ENCODE measurements around the gene EFCAB6.

The EFCAB6 gene

DNA sequence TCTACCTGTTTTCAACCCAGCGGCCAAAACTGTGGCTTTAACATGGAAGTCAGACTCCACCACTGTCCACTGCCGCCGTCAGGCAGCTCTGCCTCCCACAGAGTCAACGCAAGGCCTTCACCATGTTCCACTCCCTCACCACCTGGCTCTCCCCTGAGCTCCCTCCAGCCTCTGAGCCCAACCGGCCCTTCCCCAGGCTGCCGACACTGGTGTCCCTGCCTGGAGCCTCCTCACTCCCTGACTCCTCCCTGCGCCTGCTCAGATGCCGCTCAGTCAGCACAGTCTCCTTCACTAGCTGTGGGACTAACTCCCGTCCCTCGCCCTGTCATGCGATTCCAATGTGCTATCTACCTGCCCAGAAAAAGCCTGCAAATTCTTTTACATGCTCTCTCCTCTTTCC, 33.9 kb upstream of the EFCAB6 start:
- no peak for DNase-seq

DNA sequence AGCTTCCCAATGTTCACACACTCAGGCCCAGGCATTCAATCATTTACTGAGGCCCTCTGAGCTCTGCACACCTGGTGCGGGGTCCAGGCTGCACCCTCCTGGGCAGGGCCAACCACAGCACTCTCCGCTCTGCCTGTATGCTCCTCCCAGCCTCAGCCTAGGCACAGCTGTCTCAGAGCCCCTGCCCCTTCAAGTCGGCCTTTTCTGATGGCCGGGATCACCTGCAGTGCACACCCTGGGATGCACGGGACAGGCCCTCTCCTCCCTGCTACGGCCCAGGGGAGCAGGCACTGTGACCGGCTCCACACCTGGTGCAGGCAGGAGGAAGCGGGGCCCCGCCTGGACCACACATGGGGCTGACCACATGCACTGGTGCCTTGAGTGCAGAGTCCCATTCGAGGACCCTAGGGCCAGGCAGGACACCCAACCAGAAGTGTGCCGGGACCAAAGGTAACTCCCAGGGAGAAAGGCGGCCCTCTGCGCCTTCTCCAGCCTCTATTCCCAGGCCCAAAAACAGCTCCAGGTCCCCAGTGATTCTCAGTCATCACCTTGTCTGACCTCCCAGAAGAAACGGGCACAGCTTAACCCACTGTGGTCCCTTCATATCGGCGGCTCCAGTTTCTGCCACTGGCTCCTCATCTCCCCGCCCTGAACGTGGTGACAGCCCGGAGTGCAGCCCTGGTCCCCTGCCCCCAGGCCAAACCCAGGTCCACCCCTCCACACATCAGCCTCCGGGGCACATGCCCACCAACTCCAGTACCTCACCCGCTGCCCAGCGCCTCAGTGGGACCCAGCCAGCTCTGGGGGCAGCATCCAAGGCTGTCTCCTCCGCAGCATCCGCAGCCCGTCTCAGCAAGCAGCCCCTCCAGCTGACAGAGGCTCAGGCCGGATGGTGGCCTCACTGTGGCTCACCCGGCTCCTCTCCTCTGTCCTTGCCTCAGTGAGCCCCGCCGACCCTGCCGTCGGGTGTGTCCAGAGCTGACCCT, 32.7 kb upstream of the EFCAB6 start:
- no peak for DNase-seq

DNA sequence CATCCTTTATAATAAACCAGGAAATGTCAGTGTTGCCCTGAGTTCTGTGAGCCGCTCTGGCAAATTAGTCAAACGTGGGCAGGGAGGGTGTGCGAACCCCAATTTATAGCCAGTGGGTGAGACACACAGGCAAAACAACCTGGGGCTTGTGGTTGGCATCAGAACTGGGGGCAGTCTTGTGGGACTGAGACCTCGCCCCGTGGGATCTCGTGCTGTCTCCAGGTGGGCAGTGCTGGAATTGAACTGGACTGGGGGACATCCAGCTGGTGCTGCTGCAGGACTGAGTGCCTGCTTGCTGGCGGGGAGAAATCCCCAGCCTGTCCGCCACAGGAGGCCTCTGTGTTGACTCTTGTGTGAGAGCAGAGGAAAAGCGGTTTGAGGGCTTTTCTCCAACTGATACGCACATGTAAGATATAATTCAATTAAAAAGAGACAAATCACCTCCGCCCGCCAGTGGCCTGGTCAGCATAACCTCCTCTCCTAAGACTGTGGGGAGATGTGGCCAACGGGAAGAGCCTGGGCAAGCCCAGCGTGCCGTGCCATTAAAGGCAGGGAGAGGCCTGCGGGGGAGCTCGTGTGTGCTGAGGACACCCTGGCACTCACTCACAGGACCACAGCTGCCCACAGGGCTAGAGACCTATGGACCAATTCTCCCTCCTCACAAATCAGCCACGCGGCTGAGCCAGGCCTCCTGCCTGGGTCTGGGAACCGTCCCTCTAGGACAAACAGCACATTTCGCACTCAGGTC, 31.9 kb upstream of the EFCAB6 start:
- DNase-seq: no peak

DNA sequence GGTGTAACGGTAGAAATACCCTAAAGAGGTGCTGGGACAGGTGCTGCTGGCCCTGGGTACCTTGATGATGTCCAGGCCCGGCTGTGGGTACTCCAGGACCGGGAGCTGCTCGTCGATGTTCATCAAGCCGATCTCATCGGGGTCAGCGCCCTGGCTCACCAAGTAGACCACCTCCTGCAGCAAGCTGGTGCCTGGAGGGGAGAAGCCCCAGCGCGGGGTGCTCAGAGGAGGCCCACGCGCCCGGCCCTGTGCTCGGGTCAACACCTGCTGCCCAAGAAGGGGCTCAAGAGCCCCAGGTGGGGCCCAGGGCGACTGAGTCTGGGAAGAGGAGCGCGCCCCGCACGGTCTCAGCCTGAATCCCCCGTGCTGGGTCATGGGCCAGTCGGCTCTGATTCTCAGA, 29.6 kb upstream of the EFCAB6 start:
- no peak for DNase-seq

DNA sequence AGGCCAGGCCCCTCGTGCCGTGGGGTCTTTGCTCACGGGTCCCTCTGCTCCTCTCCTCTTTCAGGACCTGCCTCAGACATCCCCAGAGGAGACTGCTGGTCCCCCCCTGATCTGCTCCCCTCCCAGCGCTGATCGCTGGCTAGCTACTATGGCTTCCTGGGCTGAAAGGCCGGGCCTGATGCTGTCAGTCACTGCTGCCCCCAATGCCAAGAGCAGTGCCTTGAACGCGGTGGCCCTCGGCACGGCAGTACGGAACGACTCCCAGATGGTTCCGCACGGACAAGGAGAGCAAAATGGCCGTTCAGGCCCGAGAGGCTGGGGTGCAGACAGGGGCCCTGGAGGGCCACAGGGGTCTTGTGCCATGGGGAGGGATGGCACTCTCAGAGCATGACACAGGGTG, 28.7 kb upstream of the EFCAB6 start:
- DNase-seq: no peak

DNA sequence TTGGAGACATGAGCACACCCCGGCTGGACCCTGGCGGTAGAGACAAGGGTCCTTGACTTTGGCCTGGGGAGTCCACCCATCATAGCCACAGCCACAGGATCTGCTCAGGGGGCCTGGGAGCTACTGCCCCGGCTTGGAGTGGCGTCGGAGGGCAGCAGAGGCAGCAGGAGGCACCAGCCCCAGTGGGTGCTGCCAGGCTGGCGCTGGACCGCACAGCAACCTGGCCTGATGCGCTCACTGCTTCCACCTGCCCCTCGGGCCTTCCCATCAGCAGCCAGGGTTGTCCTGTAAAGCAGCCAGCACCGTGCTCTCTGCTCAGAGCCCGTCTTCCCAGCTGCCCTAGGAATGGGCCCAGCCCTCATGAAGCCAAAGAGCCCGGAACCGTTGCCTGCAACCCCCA, 28.3 kb upstream of the EFCAB6 start:
- DNase-seq: no peak

DNA sequence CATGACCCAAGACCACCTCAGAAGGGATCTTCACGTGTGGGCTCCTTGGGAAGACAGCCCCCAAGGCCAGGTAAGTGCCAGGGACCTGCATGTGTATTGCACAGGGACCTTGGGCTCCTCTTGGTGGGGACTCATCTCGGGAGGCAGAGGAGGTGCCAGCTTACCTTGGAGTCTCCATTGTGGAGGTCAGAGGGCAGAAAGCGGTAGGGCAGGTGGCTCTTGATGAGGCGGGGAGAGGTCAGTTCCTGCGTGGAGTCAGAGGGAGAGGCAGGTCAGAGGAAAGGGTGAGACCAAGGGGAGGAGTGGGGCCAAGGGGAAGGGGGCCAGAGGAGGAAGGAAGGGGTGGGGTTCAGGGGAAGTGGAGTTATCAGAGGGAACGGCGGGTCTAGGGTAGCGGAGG, 27.7 kb upstream of the EFCAB6 start:
- no peak for DNase-seq

DNA sequence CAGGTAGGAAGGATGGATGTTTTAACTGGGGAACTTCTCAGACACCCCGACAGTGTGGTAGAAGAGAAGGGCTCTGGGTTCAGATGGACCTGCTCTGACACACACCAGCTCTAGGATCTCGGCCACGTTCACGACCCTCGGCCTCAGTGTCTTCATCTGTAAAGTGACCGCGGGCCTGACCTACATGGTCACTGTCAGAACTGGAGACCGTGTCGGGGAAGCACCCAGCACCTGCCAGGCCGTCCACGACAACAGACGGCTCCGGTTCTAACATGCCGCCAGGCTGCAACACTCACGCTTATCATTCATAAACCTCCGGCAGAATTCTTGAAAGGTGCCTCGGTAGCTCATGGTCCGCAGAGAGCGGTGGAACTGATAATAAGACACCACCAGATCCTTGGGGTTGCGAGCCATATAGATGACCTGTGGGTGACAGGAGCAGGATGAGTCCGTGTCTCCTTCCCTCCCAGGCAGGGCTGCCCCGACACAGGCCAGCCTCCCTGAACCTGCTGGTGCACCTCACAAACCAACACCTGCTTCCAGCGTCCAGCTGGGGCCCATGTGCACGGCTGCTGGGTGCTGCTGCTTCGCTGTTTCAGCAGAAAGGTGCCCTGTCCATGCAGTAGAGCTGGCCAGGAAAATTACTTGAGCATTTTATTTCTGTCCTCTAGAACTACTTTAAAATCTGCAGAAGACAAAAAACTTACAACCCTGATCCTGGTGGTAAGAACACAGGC, 26.6 kb upstream of the EFCAB6 start:
- DNase-seq: no peak

DNA sequence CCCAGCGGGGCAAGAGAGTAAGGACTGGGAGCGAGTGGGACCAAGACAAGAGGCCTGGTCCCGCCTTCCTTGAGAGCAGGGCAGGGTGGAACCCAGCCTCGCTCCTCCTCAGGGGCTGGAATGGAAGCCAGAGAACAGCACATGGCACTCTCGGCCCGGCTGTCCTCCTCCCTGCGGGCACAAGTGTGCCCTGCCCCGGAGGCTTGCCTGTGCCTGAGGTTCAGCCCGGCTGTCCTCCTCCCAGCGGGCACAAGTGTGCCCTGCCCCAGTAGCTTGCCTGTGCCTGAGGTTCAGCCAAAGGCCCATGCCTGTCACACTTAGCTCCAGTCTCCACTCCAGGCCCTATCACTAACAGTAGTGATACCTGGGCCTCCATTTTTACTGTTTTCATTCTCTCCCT, 26.1 kb upstream of the EFCAB6 start:
- DNase-seq: no peak

DNA sequence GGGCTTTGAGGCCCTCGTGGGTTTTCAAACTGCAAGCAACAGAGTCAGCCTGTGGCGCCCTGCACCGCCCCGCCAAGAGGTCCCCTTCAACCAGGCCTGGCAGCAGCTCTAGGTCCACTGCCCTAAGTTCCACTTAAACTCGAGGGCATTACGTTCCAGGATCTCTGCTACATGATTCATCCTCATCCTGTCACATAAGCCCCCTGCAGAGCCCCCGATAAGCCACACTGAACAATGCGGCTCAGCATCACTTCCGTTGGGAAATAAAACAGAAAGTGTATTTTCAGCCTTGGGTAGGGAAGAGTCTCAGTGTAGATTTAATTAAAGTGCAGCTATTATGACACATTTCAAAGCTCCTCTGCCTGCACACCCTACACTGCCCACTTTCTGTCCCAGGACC, 25.6 kb upstream of the EFCAB6 start:
- DNase-seq: no peak

DNA sequence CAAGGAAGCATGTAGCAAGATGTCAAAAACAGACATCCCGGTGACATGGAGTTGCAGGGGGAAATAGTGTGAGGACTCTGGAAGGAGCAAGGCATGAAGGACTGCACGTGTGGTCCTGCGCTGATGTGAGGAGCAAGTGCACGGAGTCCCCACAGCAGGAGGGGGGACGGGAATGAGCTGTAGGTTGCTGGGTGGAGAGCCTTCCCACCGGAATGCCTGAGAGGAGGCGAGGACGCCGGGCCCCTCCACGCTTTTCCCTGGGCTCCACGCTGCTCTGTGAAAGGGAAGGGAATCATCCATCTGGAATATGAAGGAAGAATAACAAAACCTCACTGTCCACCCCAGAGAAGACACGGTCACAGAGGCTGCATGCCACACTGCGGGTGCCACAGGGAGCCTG, 23.6 kb upstream of the EFCAB6 start:
- DNase-seq: no peak

DNA sequence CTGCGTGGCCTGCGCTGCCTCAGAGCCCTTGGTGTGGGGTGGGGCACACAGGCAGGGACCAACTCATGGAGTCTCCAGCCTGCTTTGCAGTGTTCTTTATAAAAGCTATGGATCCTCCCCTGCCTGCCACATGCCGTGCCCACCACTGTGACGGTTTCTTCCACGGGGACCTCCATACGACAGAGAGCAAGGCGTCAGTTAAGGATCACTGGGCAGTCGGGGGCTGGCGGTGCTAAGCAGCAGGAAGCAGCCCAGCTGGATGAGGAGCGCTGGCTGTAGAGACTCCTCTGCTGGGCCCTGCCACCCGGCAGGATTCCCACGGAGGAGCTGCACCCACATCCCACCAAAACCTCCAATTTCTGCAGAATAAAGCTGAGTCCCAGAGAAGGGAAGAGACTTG, 23.1 kb upstream of the EFCAB6 start:
- no peak for DNase-seq

DNA sequence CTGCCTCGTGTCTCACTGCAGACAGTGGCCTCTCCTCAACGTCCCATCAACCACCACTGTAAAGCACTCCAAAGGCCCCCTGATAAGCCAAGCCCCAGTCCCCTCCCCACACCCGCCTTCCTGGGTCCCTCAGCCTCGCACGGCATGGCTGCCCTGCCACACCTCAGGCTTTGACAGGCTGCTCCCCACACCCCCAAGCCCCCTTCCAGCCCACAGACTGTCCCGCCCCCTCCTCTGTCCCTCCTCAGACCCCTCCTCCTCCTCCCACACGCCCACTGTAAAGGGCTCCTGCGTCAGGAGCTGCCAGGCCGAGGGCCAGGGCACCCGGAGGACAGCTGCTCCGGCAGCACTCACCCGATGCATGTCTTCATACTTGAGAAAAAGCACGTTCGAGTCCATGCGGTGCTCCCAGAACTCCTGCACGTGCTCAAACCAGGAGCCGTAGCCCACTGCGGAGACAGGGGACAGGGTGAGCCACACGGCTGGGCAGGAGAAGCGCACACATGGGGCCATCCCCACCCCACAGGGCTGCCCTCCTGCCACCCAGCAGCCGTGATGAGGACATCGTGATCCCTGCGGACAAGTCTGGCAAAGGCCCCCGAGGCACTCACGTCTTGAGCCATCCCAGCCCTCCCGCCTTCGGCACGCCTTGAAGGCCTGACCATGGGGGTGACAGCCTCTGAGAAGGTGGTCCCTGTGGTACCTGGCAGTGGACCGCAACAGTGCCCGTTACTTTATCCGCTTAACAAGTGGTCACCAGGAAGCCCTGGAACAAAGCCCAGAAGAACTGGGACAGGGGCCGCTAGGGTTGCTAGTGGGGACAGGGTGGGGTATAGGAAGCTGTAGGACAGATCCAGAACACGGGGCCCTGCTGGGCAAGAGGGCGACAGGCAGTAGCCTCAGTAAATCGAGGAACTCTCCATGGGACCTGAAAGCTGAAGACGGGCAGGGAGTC, 21.5 kb upstream of the EFCAB6 start:
- DNase-seq: no peak

DNA sequence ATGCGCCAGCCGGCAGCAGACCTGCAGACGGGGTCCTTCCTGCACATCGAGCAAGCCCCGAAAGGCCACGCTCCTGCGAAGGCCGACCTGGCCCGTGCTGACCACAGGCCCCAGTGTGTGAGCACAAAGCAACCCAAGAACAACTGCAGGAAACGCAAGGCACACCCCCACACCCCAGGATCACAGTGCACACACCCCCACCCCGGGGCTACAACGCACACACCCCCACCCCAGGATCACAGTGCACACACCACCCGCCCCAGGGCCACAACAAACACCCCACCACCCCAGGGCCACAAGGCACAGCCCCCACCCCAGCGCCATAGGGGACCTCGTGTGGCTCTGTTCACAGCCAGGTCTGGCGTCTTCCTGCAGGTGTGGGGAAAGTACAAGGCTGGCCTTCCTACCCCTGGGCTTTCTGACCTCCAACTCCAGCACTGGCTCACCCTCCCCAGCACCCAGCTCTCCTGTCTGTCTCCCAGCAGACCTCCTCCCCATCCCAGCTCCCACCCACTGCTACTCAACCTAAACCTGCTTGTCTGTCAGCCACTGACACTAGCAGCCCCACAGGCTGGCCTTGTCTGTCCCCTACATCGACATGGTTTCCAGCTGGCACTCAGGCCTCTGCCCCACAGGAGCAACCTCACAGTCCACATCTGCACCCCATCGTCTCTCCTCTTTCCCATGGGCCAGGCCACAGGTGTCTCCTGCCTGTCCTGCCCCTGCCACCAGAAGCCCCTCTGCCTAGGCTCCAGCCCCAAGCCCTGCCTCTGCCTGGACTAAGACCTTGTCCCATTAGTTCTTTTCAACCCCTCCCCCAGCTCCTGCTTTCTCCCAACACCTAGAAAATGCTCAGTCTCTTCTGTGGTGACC, 20.5 kb upstream of the EFCAB6 start:
- DNase-seq: no peak

DNA sequence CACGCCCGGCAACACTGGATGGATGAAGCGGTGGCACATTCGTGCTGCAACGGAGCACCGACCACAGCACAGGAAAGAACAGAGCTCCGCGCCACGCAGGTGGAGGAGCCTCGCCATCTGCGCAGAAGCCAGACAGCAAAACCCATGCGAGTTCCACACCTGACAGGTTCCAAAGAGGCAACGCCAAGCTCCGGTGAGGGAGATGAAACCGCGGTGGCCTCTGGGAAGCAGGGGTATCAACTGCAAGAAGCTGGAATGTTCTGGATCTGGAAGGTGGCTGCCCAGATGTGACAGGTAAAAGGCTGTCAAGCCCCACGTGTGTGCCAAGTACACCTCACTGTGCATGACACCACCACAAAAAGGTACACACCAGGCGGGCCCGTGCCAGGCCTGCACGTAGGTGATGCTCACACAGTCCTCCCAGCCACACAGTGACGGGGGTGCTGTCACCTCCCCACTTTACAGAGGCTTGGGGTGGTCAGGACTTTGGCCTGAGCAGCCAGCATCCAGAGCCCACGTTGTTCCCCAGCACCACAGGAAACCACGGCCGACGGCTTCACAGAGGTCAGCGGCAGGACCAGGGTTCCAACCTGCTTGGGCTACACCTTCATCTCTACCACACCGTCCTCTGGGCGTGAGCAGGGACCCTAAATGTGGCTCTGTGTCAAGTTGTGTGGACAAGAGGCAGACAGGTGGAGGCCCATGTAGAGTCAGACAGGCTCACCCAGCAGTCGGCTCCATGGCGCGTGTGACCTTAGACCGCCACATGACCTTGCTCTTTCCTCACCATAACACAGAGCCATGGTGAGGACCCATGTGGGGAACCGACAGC, 19.7 kb upstream of the EFCAB6 start:
- DNase-seq: no peak

DNA sequence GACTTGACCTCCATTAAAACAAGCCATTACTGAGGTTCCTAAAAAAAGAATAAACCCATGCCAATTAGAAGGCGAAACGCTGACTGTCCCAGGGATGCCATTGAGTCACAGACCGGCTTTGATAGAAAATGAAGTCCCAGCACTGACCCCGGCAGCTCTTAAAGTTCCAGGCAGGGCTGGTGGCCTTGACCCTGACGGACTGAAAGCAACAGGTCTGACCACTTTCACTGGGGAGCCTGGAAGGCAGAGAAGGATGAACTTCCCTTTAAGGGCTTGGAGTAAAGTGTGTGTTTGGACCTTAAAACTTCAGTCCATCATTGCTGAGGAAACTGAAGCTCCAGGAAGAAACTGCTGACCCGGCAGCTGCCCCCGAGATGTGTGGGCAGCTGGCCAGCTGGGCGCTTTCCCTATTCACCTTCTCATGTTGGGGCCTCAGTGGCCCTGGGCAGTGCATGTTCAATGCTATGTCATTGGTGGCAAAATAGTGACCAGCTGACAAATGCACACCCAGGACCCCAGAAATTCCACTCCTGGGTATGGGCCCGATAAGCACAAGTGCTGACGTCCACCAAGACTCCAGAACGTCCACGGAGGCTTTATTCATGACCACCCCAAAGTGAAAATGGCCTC, 18.9 kb upstream of the EFCAB6 start:
- DNase-seq: no peak

DNA sequence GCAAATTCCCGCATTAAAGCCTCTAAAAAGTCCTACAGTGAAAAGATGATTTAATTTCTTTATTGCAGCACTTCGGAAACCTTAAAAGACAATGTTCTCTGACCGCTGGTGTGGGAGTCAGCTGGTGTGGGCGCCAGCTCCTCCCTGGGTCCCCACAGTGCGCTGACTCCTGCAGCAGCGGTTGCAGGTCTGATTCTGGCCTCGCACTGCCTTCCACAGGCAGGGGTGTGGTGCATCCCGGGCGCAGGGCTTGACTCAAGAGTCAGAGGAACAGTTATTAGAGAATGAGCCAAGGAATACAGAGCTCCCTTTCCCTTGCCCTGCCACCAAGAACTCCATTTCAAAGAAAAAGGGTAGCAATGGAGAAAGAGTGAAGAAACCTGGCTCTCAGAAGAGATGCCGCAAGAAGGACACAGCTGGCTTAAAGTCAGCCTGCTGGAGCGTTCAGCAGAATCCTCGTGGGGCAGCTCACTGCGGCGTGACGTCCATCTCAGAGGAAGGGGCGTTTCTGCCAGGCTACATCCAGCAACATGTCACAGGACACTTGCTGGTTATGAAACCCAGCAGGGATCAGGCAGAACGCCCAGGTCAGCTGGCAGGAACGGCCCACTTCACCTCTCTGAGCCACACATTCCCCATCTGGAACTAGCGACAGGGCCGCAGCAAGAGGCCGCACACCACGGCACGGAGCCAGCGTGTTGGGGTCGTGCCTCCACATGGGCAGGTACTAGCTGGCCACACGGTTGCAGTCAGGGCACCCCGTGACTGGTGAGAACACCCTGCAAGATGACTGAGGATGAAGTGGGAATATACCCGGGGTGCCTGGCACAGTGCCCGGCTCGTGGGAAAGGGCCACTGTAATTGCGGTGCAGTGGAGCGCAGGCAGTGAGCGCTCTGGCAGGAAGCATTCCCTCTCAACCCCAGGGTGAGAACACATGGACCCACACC, 18.1 kb upstream of the EFCAB6 start:
- no peak for DNase-seq

DNA sequence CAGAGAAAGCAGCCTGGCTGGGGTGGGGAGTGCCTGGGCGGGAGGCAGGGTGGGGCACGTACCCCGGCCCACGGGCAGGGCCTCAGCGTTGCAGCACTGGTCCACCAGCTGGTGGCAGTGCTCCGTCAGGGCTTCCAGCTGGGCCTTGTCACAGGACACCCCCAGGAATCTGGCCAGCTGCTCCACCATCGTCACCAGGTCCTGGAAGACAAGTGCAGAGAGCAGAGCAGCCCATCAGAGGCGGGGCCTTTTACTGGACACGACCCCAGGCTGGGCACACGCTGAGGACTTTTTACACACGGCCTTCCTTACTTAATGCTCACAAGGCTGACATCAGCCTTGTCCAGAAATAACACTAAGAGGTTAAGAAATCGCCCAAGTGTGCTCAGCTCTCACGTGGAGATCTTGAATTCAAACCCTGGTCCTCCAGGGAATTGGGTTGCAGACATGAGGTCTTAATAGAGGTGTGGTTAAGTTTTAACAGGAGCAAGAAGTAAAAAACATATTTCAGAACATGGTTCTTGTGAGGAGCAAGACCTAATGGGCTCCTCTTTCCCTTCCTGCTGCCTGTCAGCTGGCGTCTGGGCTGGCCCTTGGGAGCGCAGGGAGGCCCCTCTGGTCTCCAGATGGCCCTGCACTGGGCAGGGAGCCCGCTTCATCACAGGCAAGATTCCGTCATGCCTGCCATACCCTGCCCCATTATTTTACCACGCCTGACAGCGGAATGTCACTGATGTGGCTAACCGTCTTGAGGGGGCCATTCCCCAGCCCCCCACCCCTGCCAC, 17.1 kb upstream of the EFCAB6 start:
- no peak for DNase-seq
